Measurements from ENCODE around the gene BCAS3. TPM values are rescaled to one million over a fixed set of nuclear protein-coding genes. Genes with fewer than 3 reads are reported as not detected.

The BCAS3 gene
- total RNA-seq, 4 donors from 2014 or later = 18.2 to 60.6 (median 23.4) TPM

GRCh38 chr17:61179380-61179806 is 501.7 kb downstream of the BCAS3 start:
- in situ Hi-C loops (cut with MboI; ENCODE audit: low sequenced_read_pairs in 4 of 4) = no loop called here
- intact Hi-C loops (cut with DNase I; ENCODE audit: low total_unique reads) = no loop called here
- Histone ChIP-seq H3K36me3 (no peaks in the 10 kb centered on the region), H3K9me3 (no peaks in the 10 kb centered on the region), H3K27me3 (no peaks in the 10 kb centered on the region), H3K4me1 (peaks cover 0 to 8% of the 10 kb centered on the region in 2 donors), H3K27ac (no peak overlapping the region), H3K4me3 (no peak overlapping the region)
- no peak for ATAC-seq
- TF ChIP-seq POLR2A (IDR thresholded peaks at IDR 0.05) = no peak
- TF ChIP-seq, protein P1, sequence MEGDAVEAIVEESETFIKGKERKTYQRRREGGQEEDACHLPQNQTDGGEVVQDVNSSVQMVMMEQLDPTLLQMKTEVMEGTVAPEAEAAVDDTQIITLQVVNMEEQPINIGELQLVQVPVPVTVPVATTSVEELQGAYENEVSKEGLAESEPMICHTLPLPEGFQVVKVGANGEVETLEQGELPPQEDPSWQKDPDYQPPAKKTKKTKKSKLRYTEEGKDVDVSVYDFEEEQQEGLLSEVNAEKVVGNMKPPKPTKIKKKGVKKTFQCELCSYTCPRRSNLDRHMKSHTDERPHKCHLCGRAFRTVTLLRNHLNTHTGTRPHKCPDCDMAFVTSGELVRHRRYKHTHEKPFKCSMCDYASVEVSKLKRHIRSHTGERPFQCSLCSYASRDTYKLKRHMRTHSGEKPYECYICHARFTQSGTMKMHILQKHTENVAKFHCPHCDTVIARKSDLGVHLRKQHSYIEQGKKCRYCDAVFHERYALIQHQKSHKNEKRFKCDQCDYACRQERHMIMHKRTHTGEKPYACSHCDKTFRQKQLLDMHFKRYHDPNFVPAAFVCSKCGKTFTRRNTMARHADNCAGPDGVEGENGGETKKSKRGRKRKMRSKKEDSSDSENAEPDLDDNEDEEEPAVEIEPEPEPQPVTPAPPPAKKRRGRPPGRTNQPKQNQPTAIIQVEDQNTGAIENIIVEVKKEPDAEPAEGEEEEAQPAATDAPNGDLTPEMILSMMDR (IDR thresholded peaks at IDR 0.05 in 4 of 5, conservative IDR thresholded peaks at IDR 0.05 in 1 of 5) = no peak
- no peak for DNase-seq

GRCh38 chr17:61183793-61184192 is 506.1 kb downstream of the BCAS3 start:
- DNase-seq (no peak), ATAC-seq (no peak)
- Histone ChIP-seq H3K4me3 (no peak overlapping the region), H3K36me3 (no peaks in the 10 kb centered on the region), H3K4me1 (peaks cover 0 to 7% of the 10 kb centered on the region in 2 donors), H3K27ac (no peak overlapping the region), H3K9me3 (no peaks in the 10 kb centered on the region), H3K27me3 (no peaks in the 10 kb centered on the region)
- TF ChIP-seq POLR2A (IDR thresholded peaks at IDR 0.05) = no peak
- TF ChIP-seq, protein P1 (IDR thresholded peaks at IDR 0.05 in 4 of 5, conservative IDR thresholded peaks at IDR 0.05 in 1 of 5) = no peak
- intact Hi-C loops (cut with DNase I; ENCODE audit: low total_unique reads) = no loop called here
- in situ Hi-C loops (cut with MboI; ENCODE audit: low sequenced_read_pairs in 4 of 4) = no loop called here

- no peak overlapping the region for H3K27ac ChIP-seq
- no peaks in the 10 kb centered on the region for H3K36me3 ChIP-seq
- H3K27me3 ChIP-seq = no peaks in the 10 kb centered on the region
- ATAC-seq = no peak
- TF ChIP-seq, protein P1 (IDR thresholded peaks at IDR 0.05 in 4 of 5, conservative IDR thresholded peaks at IDR 0.05 in 1 of 5) = no peak
- TF ChIP-seq POLR2A (IDR thresholded peaks at IDR 0.05) = no peak
- DNase-seq = no peak
- in situ Hi-C loops (cut with MboI; ENCODE audit: low sequenced_read_pairs in 4 of 4) (no loop called here), intact Hi-C loops (cut with DNase I; ENCODE audit: low total_unique reads) (no loop called here)
- H3K9me3 ChIP-seq = no peaks in the 10 kb centered on the region
- no peaks in the 10 kb centered on the region for H3K4me1 ChIP-seq
- H3K4me3 ChIP-seq = no peak overlapping the region
Measured at GRCh38 chr17:61185385-61185784, 507.7 kb downstream of the BCAS3 start.

DNA sequence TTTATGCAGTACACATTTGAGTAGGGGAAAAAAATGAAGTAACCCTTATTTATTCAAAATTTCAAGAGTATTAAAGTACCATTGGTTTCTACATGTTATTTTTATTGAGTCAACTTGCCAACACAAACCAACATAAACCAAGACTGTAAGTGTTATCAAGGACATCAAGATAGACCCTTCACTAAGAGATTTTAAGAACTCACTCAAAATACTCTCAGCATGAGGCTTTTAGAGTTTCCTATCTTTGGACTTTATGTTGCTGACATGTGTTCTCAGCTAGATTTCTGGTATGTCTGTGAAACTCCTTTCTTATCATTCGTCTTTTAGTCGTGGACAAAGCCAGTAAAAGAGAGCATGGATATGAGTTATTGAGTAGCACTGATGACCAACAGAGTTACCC is 509.4 kb downstream of the BCAS3 start:
- DNase-seq = no peak
- no peaks in the 10 kb centered on the region for H3K4me1 ChIP-seq
- no peaks in the 10 kb centered on the region for H3K36me3 ChIP-seq
- in situ Hi-C loops (cut with MboI; ENCODE audit: low sequenced_read_pairs in 4 of 4) = no loop called here
- H3K4me3 ChIP-seq = no peak overlapping the region
- H3K27ac ChIP-seq = no peak overlapping the region
- H3K27me3 ChIP-seq = no peaks in the 10 kb centered on the region
- intact Hi-C loops (cut with DNase I; ENCODE audit: low total_unique reads) = no loop called here
- ATAC-seq = no peak
- TF ChIP-seq POLR2A (IDR thresholded peaks at IDR 0.05) = no peak
- TF ChIP-seq, protein P1 (IDR thresholded peaks at IDR 0.05 in 4 of 5, conservative IDR thresholded peaks at IDR 0.05 in 1 of 5) = no peak
- no peaks in the 10 kb centered on the region for H3K9me3 ChIP-seq

GRCh38 chr17:61188081-61188480 is 510.4 kb downstream of the BCAS3 start:
- no peak for DNase-seq
- Histone ChIP-seq H3K27ac (no peak overlapping the region), H3K36me3 (no peaks in the 10 kb centered on the region), H3K4me3 (no peak overlapping the region), H3K4me1 (no peaks in the 10 kb centered on the region), H3K27me3 (no peaks in the 10 kb centered on the region), H3K9me3 (no peaks in the 10 kb centered on the region)
- intact Hi-C loops (cut with DNase I; ENCODE audit: low total_unique reads) = no loop called here
- in situ Hi-C loops (cut with MboI; ENCODE audit: low sequenced_read_pairs in 4 of 4) = no loop called here
- ATAC-seq = no peak
- TF ChIP-seq, protein P1 (IDR thresholded peaks at IDR 0.05 in 4 of 5, conservative IDR thresholded peaks at IDR 0.05 in 1 of 5) = no peak
- no peak for TF ChIP-seq POLR2A (IDR thresholded peaks at IDR 0.05)
